ENCODE data around the gene PSMB11. TPM values are rescaled to one million over a fixed set of nuclear protein-coding genes. Genes with fewer than 3 reads are reported as not detected.

Gene PSMB11
- total RNA-seq, 1 experiment from 2014 or later, result not detected

DNA sequence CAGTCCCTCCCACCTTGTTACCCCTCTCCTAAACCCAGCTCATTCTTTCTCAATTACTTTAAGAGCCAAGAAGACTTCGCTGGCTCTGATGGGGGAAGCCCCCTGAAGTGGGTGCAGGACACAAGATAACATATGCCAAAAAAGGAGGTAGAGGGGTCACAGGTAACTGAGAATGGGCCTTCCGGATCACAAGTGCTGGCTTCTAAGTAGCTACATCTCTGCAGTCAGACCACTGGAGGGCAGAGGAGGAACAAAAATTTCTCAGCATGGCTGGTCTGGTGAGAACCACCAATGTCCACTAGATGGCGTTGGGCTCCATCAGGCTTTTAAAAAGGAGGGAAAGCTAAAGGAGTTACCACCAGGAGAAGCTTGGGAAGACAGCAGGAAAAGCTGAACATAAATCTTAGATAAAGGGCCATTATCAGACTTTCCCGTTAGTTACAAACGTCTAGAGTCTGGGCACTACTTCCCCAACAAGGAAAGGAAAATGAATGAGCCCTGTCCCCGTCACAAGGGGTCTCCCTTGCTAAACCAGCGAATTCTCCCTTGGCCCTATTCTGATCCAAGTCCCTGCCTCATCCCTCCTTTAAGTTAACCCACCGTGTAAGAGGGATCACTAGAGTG, 26.9 kb downstream of the PSMB11 start:
- Histone ChIP-seq H2AFZ (no peak overlapping the region), H3K4me1 (replicated peaks; ENCODE audit: insufficient read depth) (peaks cover 33% of the 10 kb centered on the region), H3K36me3 (ENCODE audit: low read depth) (peaks cover 27% of the 10 kb centered on the region; the same call in 1 of the 2 replicates), H4K20me1 (ENCODE audit: insufficient read depth) (peaks cover 10% of the 10 kb centered on the region), H3K9me3 (ENCODE audit: insufficient read depth, low read depth) (no peaks in the 10 kb centered on the region), H3K27ac (no peak overlapping the region), H3K4me3 (no peak overlapping the region), H3K79me2 (ENCODE audit: low read depth) (peaks cover 45% of the 10 kb centered on the region), H3K9me2 (ENCODE audit: insufficient read depth) (no peaks in the 10 kb centered on the region), H3F3A (ENCODE audit: insufficient read depth, low read depth) (peaks cover 52% of the 10 kb centered on the region), H3K27me3 (ENCODE audit: insufficient read depth, low read depth) (no peaks in the 10 kb centered on the region), H3K4me2 (peak overlapping the region; percentile 38; the same call in 1 of the 2 replicates)
- intact Hi-C loops (cut with micrococcal nuclease; ENCODE audit: unreplicated experiment), result loop anchor here (2.0 kb wide), 1 partner anchor 40 kb away; no protein-coding TSS in a partner anchor
- CTCF ChIA-PET, result interaction anchor here (0.5 to 1.5 kb wide), 25 partner anchors 9 to 886 kb away, joined by 3 to 15 read pairs (median 4); partner anchors contain the start of genes ACIN1, C14orf119, DAD1 and PABPN1
- no TSS peak for BruUV-seq (replicated peaks)
- TF ChIP-seq, protein P1, sequence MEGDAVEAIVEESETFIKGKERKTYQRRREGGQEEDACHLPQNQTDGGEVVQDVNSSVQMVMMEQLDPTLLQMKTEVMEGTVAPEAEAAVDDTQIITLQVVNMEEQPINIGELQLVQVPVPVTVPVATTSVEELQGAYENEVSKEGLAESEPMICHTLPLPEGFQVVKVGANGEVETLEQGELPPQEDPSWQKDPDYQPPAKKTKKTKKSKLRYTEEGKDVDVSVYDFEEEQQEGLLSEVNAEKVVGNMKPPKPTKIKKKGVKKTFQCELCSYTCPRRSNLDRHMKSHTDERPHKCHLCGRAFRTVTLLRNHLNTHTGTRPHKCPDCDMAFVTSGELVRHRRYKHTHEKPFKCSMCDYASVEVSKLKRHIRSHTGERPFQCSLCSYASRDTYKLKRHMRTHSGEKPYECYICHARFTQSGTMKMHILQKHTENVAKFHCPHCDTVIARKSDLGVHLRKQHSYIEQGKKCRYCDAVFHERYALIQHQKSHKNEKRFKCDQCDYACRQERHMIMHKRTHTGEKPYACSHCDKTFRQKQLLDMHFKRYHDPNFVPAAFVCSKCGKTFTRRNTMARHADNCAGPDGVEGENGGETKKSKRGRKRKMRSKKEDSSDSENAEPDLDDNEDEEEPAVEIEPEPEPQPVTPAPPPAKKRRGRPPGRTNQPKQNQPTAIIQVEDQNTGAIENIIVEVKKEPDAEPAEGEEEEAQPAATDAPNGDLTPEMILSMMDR (conservative IDR thresholded peaks at IDR 0.05), result peak; percentile 90
- TF ChIP-seq EZH2 (IDR thresholded peaks at IDR 0.05; ENCODE audit: low read depth), result no peak
- DNase-seq, result peak; percentile 72 to 77
- POLR2A ChIA-PET (ENCODE audit: unreplicated experiment), result interaction anchor here (0.5 kb wide), 2 partner anchors 26 to 40 kb away, joined by 4 to 31 read pairs; partner anchors contain the start of genes ACIN1 and C14orf119

DNA sequence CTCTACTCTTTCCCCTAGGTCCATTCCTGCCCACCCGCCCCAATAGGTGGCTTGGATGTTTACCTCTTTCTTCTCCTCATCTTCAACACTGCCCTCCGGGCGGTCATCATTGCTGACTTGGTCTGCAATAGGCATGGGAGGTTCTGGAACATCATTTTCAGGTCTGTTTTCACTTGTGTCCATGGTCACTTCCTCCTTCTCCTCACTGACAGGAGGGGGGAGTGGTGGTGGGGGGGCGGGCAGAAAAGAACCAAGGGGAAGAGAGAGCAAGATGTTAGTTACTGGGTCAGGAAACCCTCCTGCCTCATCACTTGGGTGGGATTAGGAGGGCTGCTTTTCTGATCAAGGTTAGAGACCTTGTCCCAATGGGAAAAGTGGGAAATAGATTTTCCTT, 27.4 kb downstream of the PSMB11 start:
- Histone ChIP-seq H3K36me3 (ENCODE audit: low read depth) (peaks cover 27% of the 10 kb centered on the region; the same call in 1 of the 2 replicates), H3K9me3 (ENCODE audit: insufficient read depth, low read depth) (no peaks in the 10 kb centered on the region), H2AFZ (no peak overlapping the region), H3K4me1 (replicated peaks; ENCODE audit: insufficient read depth) (peaks cover 28% of the 10 kb centered on the region), H4K20me1 (ENCODE audit: insufficient read depth) (peaks cover 10% of the 10 kb centered on the region), H3K27ac (no peak overlapping the region), H3F3A (ENCODE audit: insufficient read depth, low read depth) (peaks cover 46% of the 10 kb centered on the region), H3K4me2 (no peak overlapping the region), H3K9me2 (ENCODE audit: insufficient read depth) (no peaks in the 10 kb centered on the region), H3K27me3 (ENCODE audit: insufficient read depth, low read depth) (no peaks in the 10 kb centered on the region), H3K79me2 (ENCODE audit: low read depth) (peaks cover 45% of the 10 kb centered on the region), H3K4me3 (no peak overlapping the region)
- no TSS peak for BruUV-seq (replicated peaks)
- no peak for DNase-seq
- ChIA-PET CTCF (interaction anchor here (0.5 to 1.5 kb wide), 15 partner anchors 8 to 596 kb away, joined by 3 to 15 read pairs (median 4); partner anchors contain the start of genes ACIN1, C14orf119 and DAD1), POLR2A (ENCODE audit: unreplicated experiment) (interaction anchor here (0.5 kb wide), 1 partner anchor 26 kb away, joined by 4 read pairs; the partner anchor contains the start of genes ACIN1 and C14orf119)
- TF ChIP-seq EZH2 (IDR thresholded peaks at IDR 0.05; ENCODE audit: low read depth), result no peak
- TF ChIP-seq, protein P1 (conservative IDR thresholded peaks at IDR 0.05), result no peak
- intact Hi-C loops (cut with micrococcal nuclease; ENCODE audit: unreplicated experiment), result loop anchor here (2.0 kb wide), 1 partner anchor 39 kb away; no protein-coding TSS in a partner anchor

DNA sequence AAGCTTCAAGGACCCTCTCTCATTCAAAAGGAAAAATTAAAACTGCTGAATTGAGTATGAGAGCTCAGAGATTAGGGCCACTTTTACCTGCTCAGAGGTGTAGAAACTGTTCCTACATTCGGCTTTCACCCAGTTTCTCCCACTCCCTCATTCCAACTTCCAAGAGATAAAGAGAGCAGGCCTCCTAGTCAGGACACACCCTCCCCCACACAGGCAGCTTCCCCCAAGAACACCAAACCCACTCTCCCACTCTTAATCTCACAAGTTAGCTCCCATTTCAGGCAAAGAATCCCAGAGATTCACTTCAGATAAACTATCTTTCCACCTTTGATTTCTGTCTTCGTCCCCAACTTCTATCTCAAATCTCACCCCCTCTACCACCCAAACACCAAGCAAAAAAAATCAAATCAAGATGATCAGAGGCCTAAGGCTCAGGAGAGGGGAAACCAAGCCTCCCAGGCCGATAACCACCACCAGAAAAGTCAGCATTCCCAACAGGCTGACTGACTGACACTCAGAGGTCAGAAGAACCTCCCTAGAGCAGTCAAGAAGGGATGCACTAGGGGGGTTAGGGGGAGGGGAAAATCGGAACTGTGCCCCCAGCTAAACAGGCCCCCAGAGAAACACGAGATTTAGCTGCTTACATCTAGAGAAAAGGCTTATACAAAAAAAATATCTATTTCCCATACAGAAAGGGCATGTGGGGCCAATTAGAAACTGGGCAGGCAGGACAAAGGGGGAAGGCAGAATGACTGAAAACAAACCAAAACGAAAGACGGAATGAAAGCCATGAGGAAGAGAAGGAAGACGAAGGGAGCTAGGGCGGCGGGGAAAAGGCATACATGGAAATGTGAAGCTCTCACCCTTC, 28.5 kb downstream of the PSMB11 start:
- H3K4me3 ChIP-seq, result peak overlapping the region; percentile 83
- H3K4me1 ChIP-seq (replicated peaks; ENCODE audit: insufficient read depth), result peaks cover 27% of the 10 kb centered on the region
- DNase-seq, result no peak
- TF ChIP-seq, protein P1 (conservative IDR thresholded peaks at IDR 0.05), result no peak
- TF ChIP-seq EZH2 (IDR thresholded peaks at IDR 0.05; ENCODE audit: low read depth), result no peak
- peaks cover 36% of the 10 kb centered on the region for H3F3A ChIP-seq (ENCODE audit: insufficient read depth, low read depth)
- no peak overlapping the region for H2AFZ ChIP-seq
- CTCF ChIA-PET, result interaction anchor here (0.6 to 1.4 kb wide), 5 partner anchors 8 to 289 kb away, joined by 3 to 11 read pairs (median 6); no protein-coding TSS in a partner anchor
- H3K9me2 ChIP-seq (ENCODE audit: insufficient read depth), result no peaks in the 10 kb centered on the region
- peak overlapping the region; percentile 98 for H3K4me2 ChIP-seq
- H3K36me3 ChIP-seq (ENCODE audit: low read depth), result peaks cover 20% of the 10 kb centered on the region; the same call in 1 of the 2 replicates
- intact Hi-C loops (cut with micrococcal nuclease; ENCODE audit: unreplicated experiment), result loop anchor here (10.0 kb wide), 1 partner anchor 234 kb away; the partner anchor contains the start of genes BCL2L2 and PPP1R3E
- POLR2A ChIA-PET (ENCODE audit: unreplicated experiment), result interaction anchor here (0.7 kb wide), 1 partner anchor 45 kb away, joined by 4 read pairs; no protein-coding TSS in a partner anchor
- peak overlapping the region; percentile 73 for H3K27ac ChIP-seq
- peaks cover 10% of the 10 kb centered on the region for H4K20me1 ChIP-seq (ENCODE audit: insufficient read depth)
- BruUV-seq (replicated peaks), result no TSS peak
- peaks cover 53% of the 10 kb centered on the region for H3K79me2 ChIP-seq (ENCODE audit: low read depth)
- no peaks in the 10 kb centered on the region for H3K9me3 ChIP-seq (ENCODE audit: insufficient read depth, low read depth)
- no peaks in the 10 kb centered on the region for H3K27me3 ChIP-seq (ENCODE audit: insufficient read depth, low read depth)
